ENCODE results near the gene RBL1. TPM values are rescaled to one million over a fixed set of nuclear protein-coding genes. Genes with fewer than 3 reads are reported as not detected.
A peak's percentile ranks its signal among the peaks of the same experiment; 100 is the strongest.

The RBL1 gene
- total RNA-seq (1 to 10 TPM; 3.1 to 7.9 (median 4.8) TPM), polyA plus RNA-seq (1 to 10 TPM in 1 of 3 donors, under 1 TPM in 2; 0.60 to 3.6 (median 0.92) TPM)

- no peaks in the 10 kb centered on the region for H3K36me3 ChIP-seq
- TF ChIP-seq POLR2AphosphoS5 (IDR thresholded peaks at IDR 0.05): peak; percentile 44 to 72 (median 69)
- no peak for TF ChIP-seq POLR2A (IDR thresholded peaks at IDR 0.05)
- TF ChIP-seq, protein P1, sequence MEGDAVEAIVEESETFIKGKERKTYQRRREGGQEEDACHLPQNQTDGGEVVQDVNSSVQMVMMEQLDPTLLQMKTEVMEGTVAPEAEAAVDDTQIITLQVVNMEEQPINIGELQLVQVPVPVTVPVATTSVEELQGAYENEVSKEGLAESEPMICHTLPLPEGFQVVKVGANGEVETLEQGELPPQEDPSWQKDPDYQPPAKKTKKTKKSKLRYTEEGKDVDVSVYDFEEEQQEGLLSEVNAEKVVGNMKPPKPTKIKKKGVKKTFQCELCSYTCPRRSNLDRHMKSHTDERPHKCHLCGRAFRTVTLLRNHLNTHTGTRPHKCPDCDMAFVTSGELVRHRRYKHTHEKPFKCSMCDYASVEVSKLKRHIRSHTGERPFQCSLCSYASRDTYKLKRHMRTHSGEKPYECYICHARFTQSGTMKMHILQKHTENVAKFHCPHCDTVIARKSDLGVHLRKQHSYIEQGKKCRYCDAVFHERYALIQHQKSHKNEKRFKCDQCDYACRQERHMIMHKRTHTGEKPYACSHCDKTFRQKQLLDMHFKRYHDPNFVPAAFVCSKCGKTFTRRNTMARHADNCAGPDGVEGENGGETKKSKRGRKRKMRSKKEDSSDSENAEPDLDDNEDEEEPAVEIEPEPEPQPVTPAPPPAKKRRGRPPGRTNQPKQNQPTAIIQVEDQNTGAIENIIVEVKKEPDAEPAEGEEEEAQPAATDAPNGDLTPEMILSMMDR (IDR thresholded peaks at IDR 0.05): peak in 2 of 4 experiments; percentile 24 to 35
- no peak for TF ChIP-seq EP300 (IDR thresholded peaks at IDR 0.05)
- intact Hi-C loops (cut with DNase I): no loop called here
- peak; percentile 86 for DNase-seq
- H3K4me3 ChIP-seq: peak within 1 kb of the TSS; percentile 59 to 80 (median 67)
- peak within 1 kb of the TSS; percentile 62 to 72 (median 68) for H3K27ac ChIP-seq
- H3K27me3 ChIP-seq: no peaks in the 10 kb centered on the region
- H3K4me1 ChIP-seq: peaks cover 0 to 18% (median 13%) of the 10 kb centered on the region in 4 donors
- WGBS, 2 donors: 0 to 1% methylated on average over 58 of the region's 58 CpGs
- no peaks in the 10 kb centered on the region for H3K9me3 ChIP-seq
These were observed at the start of gene RBL1 for GRCh38 chr20:37095599-37096414. TSS of gene RBL1 (minus strand) at chr20:37095997. CDS start at chr20:37095928, 69 bp downstream.

- intact Hi-C loops (cut with DNase I): no loop called here
- H3K27me3 ChIP-seq: no peaks in the 10 kb centered on the region
- H3K36me3 ChIP-seq: peaks cover 0 to 27% (median 0%) of the 10 kb centered on the region in 4 donors
- H3K27ac ChIP-seq: no peak overlapping the region
- WGBS, 2 donors: 93 to 96% methylated on average over 8 of the region's 8 CpGs
- no peak for TF ChIP-seq EP300 (IDR thresholded peaks at IDR 0.05)
- TF ChIP-seq, protein P1 (IDR thresholded peaks at IDR 0.05): no peak
- TF ChIP-seq POLR2A (IDR thresholded peaks at IDR 0.05): no peak
- no peak for TF ChIP-seq POLR2AphosphoS5 (IDR thresholded peaks at IDR 0.05)
- DNase-seq: no peak
- no peak overlapping the region for H3K4me3 ChIP-seq
- H3K4me1 ChIP-seq: no peaks in the 10 kb centered on the region
- H3K9me3 ChIP-seq: no peaks in the 10 kb centered on the region
These were observed 49.1 kb upstream of the RBL1 start for GRCh38 chr20:37144856-37145404.

- intact Hi-C loops (cut with DNase I): no loop called here
- TF ChIP-seq POLR2AphosphoS5 (IDR thresholded peaks at IDR 0.05) (no peak), POLR2A (IDR thresholded peaks at IDR 0.05) (no peak), EP300 (IDR thresholded peaks at IDR 0.05) (no peak)
- TF ChIP-seq, protein P1 (IDR thresholded peaks at IDR 0.05): no peak
- Histone ChIP-seq H3K27ac (no peak overlapping the region), H3K4me3 (no peak overlapping the region), H3K9me3 (no peaks in the 10 kb centered on the region), H3K27me3 (no peaks in the 10 kb centered on the region), H3K4me1 (no peaks in the 10 kb centered on the region), H3K36me3 (peaks cover 0 to 31% (median 0%) of the 10 kb centered on the region in 4 donors)
- WGBS, 2 donors: 81 to 84% methylated on average over 3 of the region's 3 CpGs
- DNase-seq: no peak
These were observed 46.9 kb upstream of the RBL1 start for GRCh38 chr20:37142708-37143107.

DNA sequence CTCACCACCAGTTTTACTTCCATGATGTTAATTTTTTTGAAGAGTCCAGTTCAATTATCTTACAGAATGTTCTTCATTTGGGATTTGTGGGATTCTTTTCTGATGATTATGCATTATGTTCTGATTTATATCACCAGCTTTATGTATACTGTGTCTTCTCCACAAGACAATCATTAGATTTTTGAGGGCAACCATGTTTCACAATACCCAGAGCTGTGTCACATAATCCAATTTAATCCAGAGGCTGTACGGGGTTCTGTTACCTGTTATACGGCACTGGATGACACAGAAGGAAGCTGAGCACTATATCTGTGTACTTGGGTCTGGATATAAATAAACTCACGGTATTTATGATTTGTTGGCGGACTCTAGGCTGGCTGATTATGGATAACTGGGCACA, 41.8 kb upstream of the RBL1 start:
- Histone ChIP-seq H3K27ac (no peak overlapping the region), H3K36me3 (peaks cover 0 to 14% (median 0%) of the 10 kb centered on the region in 4 donors), H3K9me3 (no peaks in the 10 kb centered on the region), H3K4me1 (no peaks in the 10 kb centered on the region), H3K27me3 (no peaks in the 10 kb centered on the region), H3K4me3 (no peak overlapping the region)
- WGBS, 2 donors: 72 to 88% methylated on average over 4 of the region's 4 CpGs
- no peak for DNase-seq
- intact Hi-C loops (cut with DNase I): no loop called here
- TF ChIP-seq POLR2AphosphoS5 (IDR thresholded peaks at IDR 0.05): no peak
- TF ChIP-seq, protein P1 (IDR thresholded peaks at IDR 0.05): no peak
- no peak for TF ChIP-seq EP300 (IDR thresholded peaks at IDR 0.05)
- TF ChIP-seq POLR2A (IDR thresholded peaks at IDR 0.05): no peak
